SH-SY5Y (cell line): Measurements from ENCODE around the gene LSM10.

ENCODE experiments used
- GATA2 ChIP-seq: IDR thresholded peaks from 2 replicates; pipeline ENCODE4 v1.6.1; 2011; ENCODE audit warnings: mild to moderate bottlenecking, low read depth, low read length
- GATA3 ChIP-seq: IDR thresholded peaks from 2 replicates; pipeline ENCODE4 v1.6.1; 2011; ENCODE audit warnings: low read depth, mild to moderate bottlenecking, low read length, moderate library complexity

DNA sequence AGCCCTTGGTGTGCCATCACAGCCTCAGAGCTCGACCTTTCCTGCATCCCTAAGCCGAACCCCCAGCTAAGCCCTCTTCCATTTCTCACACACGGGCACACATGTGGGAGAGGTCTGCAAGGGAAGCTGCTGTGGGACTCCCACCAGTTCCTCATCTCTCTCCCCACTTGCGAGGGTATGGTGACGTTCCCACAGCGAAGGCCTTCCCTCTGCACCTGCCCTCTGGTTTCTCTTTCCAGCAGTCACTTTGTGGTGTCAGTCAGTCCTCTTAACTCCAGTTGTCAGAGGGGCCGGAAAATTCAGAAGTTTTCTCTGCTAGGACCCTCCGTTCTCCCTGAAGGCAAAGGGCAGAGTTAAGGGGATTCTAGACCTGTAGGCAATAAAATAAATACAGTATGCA, 6.4 kb downstream of the LSM10 start:
- TF ChIP-seq GATA3 (no peak), GATA2 (no peak)
